NK-92 (cell line): ENCODE measurements around the gene CLIC1.
A peak's percentile ranks its signal among the peaks of the same experiment; 100 is the strongest.

Experiments used
- DNase-seq: peaks from one replicate; lab custom pipeline; 2025; ENCODE audit not compliant: unreplicated experiment; lab: John Stamatoyannopoulos, UW

CLIC1 gene

GRCh38 chr6:31739639-31740396 lies 3.5 kb upstream of the CLIC1 start, which contains the start of gene MSH5:
Gene MSH5 (plus strand): TSS chr6:31740005. CDS start chr6:31740467, 462 bp downstream.
- peak; percentile 69 for DNase-seq

- no peak for DNase-seq
Observed at GRCh38 chr6:31737991-31738979, 2.0 kb upstream of the CLIC1 start.

GRCh38 chr6:31737315-31737990 lies 1.1 kb upstream of the CLIC1 start:
- no peak for DNase-seq

GRCh38 chr6:31736768-31737314 lies 511 bp upstream of the CLIC1 start:
- no peak for DNase-seq

GRCh38 chr6:31734821-31735406 lies 1.4 kb downstream of the CLIC1 start:
- no peak for DNase-seq

GRCh38 chr6:31734247-31734820 lies 2.0 kb downstream of the CLIC1 start:
- no peak for DNase-seq

- DNase-seq: no peak
Observed at GRCh38 chr6:31733734-31734133, 2.6 kb downstream of the CLIC1 start.

GRCh38 chr6:31732029-31732428 lies 4.3 kb downstream of the CLIC1 start:
- no peak for DNase-seq

GRCh38 chr6:31730631-31731086 lies 5.7 kb downstream of the CLIC1 start:
- no peak for DNase-seq

GRCh38 chr6:31729979-31730630 lies 6.2 kb downstream of the CLIC1 start:
- no peak for DNase-seq

- DNase-seq: no peak
Observed at GRCh38 chr6:31729515-31729978, 6.8 kb downstream of the CLIC1 start.

GRCh38 chr6:31728767-31729514 lies 7.4 kb downstream of the CLIC1 start, which contains the start of gene DDAH2:
Gene DDAH2 (minus strand): TSS chr6:31729299. CDS start chr6:31729161, 138 bp downstream.
- no peak for DNase-seq

GRCh38 chr6:31727717-31728671 lies 8.3 kb downstream of the CLIC1 start:
- no peak for DNase-seq

- no peak for DNase-seq
Observed at GRCh38 chr6:31727034-31727716, 9.2 kb downstream of the CLIC1 start.

GRCh38 chr6:31725502-31726350 lies 10.6 kb downstream of the CLIC1 start:
- no peak for DNase-seq
